Epithelial cell of proximal tubule (primary cell): Measurements from ENCODE around the gene IL4I1. TPM values are rescaled to one million over a fixed set of nuclear protein-coding genes. Genes with fewer than 3 reads are reported as not detected.

Experiments used
- DNase-seq: peaks from one replicate; pipeline ENCODE4 v3.0.0-alpha.2; 2011; ENCODE audit warnings: low read depth
- H3K4me3 ChIP-seq: 2 replicates; pipeline ENCODE4 v1.5.1; 2011; ENCODE audit warnings: low read depth, mild to moderate bottlenecking, low read length
- CTCF ChIP-seq: conservative IDR thresholded peaks from 2 replicates; pipeline ENCODE4 v1.5.1; 2012; ENCODE audit warnings: low read depth, mild to moderate bottlenecking, low read length
- total RNA-seq: library from RNA; depleted of rRNA; stranded (reverse); fragments of >200 nt; gene quantifications from 2 replicates; pipeline ENCODE4 v1.2.3, GENCODE V29; 2015

IL4I1 gene
- total RNA-seq, 1 donor from 2014 or later = 9.5 TPM

- no peak overlapping the region for H3K4me3 ChIP-seq
- no peak for DNase-seq
- peak; percentile 38 for TF ChIP-seq CTCF
Measured at GRCh38 chr19:49916839-49917733, 20.4 kb upstream of the IL4I1 start.

GRCh38 chr19:49915271-49915670 is 18.6 kb upstream of the IL4I1 start:
- no peak overlapping the region for H3K4me3 ChIP-seq
- DNase-seq = no peak
- TF ChIP-seq CTCF = peak; percentile 25

- DNase-seq = no peak
- no peak for TF ChIP-seq CTCF
- H3K4me3 ChIP-seq = no peak overlapping the region
Measured at GRCh38 chr19:49913720-49914119, 17.0 kb upstream of the IL4I1 start.

- no peak for TF ChIP-seq CTCF
- no peak for DNase-seq
- H3K4me3 ChIP-seq = no peak overlapping the region
Measured at GRCh38 chr19:49912965-49913685, 16.4 kb upstream of the IL4I1 start.

- no peak overlapping the region for H3K4me3 ChIP-seq
- TF ChIP-seq CTCF = no peak
- no peak for DNase-seq
Measured at GRCh38 chr19:49911381-49912145, 14.9 kb upstream of the IL4I1 start.

- no peak for DNase-seq
- no peak for TF ChIP-seq CTCF
- no peak overlapping the region for H3K4me3 ChIP-seq
Measured at GRCh38 chr19:49910179-49910578, 13.5 kb upstream of the IL4I1 start.
